Neural crest cell (in vitro differentiated cells): ENCODE measurements around the gene ARL6. TPM values are rescaled to one million over a fixed set of nuclear protein-coding genes. Genes with fewer than 3 reads are reported as not detected.

Experiments used
- DNase-seq: peaks from one replicate; pipeline ENCODE4 v3.0.0; 2021; ENCODE audit warnings: low read depth, mixed read lengths, low spot score
- H3K27ac Mint-ChIP-seq: one replicate; pipeline ENCODE4 v1.8.0; 2021; ENCODE audit warnings: mild to moderate bottlenecking, mixed read lengths; ENCODE audit not compliant: unreplicated experiment
- H3K27me3 Mint-ChIP-seq: 2 replicates; pipeline ENCODE4 v1.8.0; 2021; ENCODE audit warnings: low read depth, mild to moderate bottlenecking, mixed read lengths
- H3K36me3 Mint-ChIP-seq: 2 replicates; pipeline ENCODE4 v1.8.0; 2021; ENCODE audit warnings: low read depth, mild to moderate bottlenecking, mixed read lengths
- H3K4me1 Mint-ChIP-seq: 2 replicates; pipeline ENCODE4 v1.8.0; 2021; ENCODE audit warnings: mixed read lengths
- H3K4me3 Mint-ChIP-seq: one replicate; pipeline ENCODE4 v1.8.0; 2021; ENCODE audit warnings: mild to moderate bottlenecking, mixed read lengths
- H3K9me3 Mint-ChIP-seq: 2 replicates; pipeline ENCODE4 v1.8.0; 2021; ENCODE audit warnings: mixed read lengths
- total RNA-seq: library from RNA; stranded (reverse); gene quantifications from 2 replicates; pipeline ENCODE4 v1.2.1, GENCODE V29; 2021
- TF ChIP-seq, protein P1 (sequence below): fragments of 200-600 bp; sonication (generic); conservative IDR thresholded peaks from 2 replicates; pipeline ENCODE4 v1.5.0; 2021; ENCODE audit warnings: antibody characterized with exemption, mild to moderate bottlenecking

Gene ARL6
- total RNA-seq, 1 donor from 2014 or later = 6.8 TPM

DNA sequence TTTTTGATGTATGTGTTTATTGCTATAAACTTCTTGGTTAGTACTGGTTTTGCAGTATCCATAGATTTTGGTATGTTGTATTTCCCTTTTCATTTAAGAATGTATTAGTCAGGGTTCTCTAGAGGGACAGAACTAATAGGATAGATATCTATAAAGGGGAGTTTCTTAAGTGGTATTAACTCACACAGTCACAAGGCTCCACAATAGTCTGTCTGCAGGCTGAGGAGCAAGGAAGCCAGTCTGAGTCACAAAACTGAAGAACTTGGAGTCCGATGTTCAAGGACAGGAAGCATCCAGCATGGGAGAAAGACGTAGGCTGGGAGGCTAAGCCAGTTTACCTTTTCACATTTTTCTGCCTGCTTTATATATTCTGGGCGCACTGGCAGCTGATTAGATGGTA is 8.4 kb downstream of the ARL6 start:
- Mint-ChIP-seq H3K36me3 (peaks cover 43% of the 10 kb centered on the region), H3K27ac (no peak overlapping the region), H3K9me3 (peaks cover 7% of the 10 kb centered on the region), H3K4me3 (no peak overlapping the region), H3K27me3 (no peaks in the 10 kb centered on the region), H3K4me1 (no peaks in the 10 kb centered on the region)
- TF ChIP-seq, protein P1, sequence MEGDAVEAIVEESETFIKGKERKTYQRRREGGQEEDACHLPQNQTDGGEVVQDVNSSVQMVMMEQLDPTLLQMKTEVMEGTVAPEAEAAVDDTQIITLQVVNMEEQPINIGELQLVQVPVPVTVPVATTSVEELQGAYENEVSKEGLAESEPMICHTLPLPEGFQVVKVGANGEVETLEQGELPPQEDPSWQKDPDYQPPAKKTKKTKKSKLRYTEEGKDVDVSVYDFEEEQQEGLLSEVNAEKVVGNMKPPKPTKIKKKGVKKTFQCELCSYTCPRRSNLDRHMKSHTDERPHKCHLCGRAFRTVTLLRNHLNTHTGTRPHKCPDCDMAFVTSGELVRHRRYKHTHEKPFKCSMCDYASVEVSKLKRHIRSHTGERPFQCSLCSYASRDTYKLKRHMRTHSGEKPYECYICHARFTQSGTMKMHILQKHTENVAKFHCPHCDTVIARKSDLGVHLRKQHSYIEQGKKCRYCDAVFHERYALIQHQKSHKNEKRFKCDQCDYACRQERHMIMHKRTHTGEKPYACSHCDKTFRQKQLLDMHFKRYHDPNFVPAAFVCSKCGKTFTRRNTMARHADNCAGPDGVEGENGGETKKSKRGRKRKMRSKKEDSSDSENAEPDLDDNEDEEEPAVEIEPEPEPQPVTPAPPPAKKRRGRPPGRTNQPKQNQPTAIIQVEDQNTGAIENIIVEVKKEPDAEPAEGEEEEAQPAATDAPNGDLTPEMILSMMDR = no peak
- DNase-seq = no peak

DNA sequence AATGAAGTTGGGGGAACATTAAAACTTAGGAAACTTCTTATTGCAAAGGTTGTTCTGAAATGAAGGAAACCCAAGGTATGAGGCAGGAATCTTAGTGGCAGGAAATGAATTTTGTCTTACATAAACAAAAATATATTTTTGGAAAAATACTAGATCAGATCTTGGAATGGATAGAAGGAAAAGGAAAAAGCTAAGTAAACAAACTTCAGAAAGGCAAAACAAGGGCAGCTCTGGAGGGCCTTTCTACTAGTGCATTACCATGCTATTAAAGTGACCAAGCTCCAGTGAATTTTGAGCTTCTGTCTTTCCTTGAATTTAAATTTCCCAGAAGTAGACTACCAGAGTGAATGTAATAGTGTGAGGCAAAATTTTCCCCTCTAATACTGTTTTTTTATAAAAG is 13.6 kb downstream of the ARL6 start:
- DNase-seq = no peak
- no peaks in the 10 kb centered on the region for H3K27me3 Mint-ChIP-seq
- H3K36me3 Mint-ChIP-seq = peaks cover 10% of the 10 kb centered on the region
- no peaks in the 10 kb centered on the region for H3K4me1 Mint-ChIP-seq
- no peak overlapping the region for H3K27ac Mint-ChIP-seq
- H3K9me3 Mint-ChIP-seq = peaks cover 2% of the 10 kb centered on the region
- TF ChIP-seq, protein P1 = no peak
- no peak overlapping the region for H3K4me3 Mint-ChIP-seq

DNA sequence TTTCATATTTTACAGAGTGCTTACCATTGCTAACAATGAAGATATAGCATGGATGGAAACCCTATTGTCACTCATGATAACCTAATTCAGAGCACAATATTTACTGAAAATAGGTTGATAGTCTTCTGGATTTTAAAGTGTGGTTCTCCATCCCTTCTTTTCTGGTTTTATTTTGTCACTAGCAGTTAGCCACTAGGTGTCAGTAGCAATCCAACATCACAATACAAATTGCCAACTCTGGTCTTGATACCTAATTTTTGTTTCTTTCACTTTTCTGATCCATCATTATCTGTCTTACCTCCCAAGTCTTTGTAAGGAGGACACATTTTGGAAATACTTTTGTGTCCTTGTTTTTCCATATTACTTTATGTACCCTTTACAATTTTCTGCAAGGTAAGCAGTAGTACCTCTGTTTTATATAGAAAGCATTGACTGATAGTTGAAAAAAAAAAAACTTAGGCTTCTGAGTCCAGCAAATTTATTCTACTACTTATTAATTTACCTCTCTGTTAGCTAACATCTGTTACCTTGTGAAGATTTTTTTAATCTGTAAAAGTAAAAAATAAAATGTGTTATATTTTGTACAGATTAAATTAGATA is 29.0 kb downstream of the ARL6 start:
- TF ChIP-seq, protein P1 = peak; percentile 89
- no peaks in the 10 kb centered on the region for H3K9me3 Mint-ChIP-seq
- DNase-seq = no peak
- H3K4me3 Mint-ChIP-seq = no peak overlapping the region
- H3K36me3 Mint-ChIP-seq = no peaks in the 10 kb centered on the region
- H3K4me1 Mint-ChIP-seq = no peaks in the 10 kb centered on the region
- H3K27ac Mint-ChIP-seq = no peak overlapping the region
- H3K27me3 Mint-ChIP-seq = no peaks in the 10 kb centered on the region

- no peaks in the 10 kb centered on the region for H3K9me3 Mint-ChIP-seq
- no peaks in the 10 kb centered on the region for H3K4me1 Mint-ChIP-seq
- TF ChIP-seq, protein P1 = no peak
- DNase-seq = no peak
- H3K4me3 Mint-ChIP-seq = no peak overlapping the region
- H3K27me3 Mint-ChIP-seq = no peaks in the 10 kb centered on the region
- H3K36me3 Mint-ChIP-seq = no peaks in the 10 kb centered on the region
- no peak overlapping the region for H3K27ac Mint-ChIP-seq
Observed at GRCh38 chr3:97795951-97796350, 31.4 kb downstream of the ARL6 start.

DNA sequence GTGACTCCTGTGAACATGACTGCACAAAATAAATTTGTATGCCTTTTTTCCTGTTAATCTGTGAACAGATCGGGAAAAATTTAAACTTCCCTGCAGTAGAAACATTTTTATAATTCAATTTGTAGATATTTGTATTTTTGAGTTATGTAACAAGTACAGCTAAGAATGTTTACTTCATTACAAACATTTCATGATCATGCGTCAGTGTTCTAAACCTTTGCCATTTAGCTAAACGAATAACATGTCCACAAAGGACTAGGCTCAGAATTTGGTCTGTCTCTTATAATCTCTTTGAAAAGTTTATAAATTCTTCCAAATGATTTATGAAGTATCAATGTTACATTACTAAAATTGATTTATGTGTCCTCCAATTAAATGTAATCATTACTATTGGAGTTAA is 39.9 kb downstream of the ARL6 start:
- no peaks in the 10 kb centered on the region for H3K27me3 Mint-ChIP-seq
- no peak overlapping the region for H3K27ac Mint-ChIP-seq

More for the DNA sequence above, 39.9 kb downstream of the ARL6 start:
- no peak overlapping the region for H3K4me3 Mint-ChIP-seq
- no peak for DNase-seq
- TF ChIP-seq, protein P1 = no peak
- H3K4me1 Mint-ChIP-seq = no peaks in the 10 kb centered on the region
- peaks cover 2% of the 10 kb centered on the region for H3K36me3 Mint-ChIP-seq
- no peaks in the 10 kb centered on the region for H3K9me3 Mint-ChIP-seq
